ENCODE data around the gene TRAP1. TPM values are rescaled to one million over a fixed set of nuclear protein-coding genes. Genes with fewer than 3 reads are reported as not detected.
"Not testable (repeated sequence)": the region's sequence is repeated elsewhere in the genome, so short reads cannot be mapped to it uniquely, and the experiment has no call there.

Gene TRAP1
- total RNA-seq, 1 donor from 2014 or later, result 212 TPM

- H3K4me1 Mint-ChIP-seq (ENCODE audit: low read depth), result peaks cover 15% of the 10 kb centered on the region
- TF ChIP-seq CTCF (IDR thresholded peaks at IDR 0.05; ENCODE audit: unreplicated experiment), result no peak
- H3K27ac Mint-ChIP-seq, result no peak overlapping the region
- no peak for DNase-seq (ENCODE audit: low spot score, unreplicated experiment)
- no peak overlapping the region for H3K4me3 Mint-ChIP-seq (ENCODE audit: low read depth)
- H3K27me3 Mint-ChIP-seq, result no peaks in the 10 kb centered on the region
- H3K9me3 Mint-ChIP-seq (ENCODE audit: low read depth), result no peaks in the 10 kb centered on the region
- H3K36me3 Mint-ChIP-seq (ENCODE audit: insufficient read depth), result peaks cover 28% of the 10 kb centered on the region
These were observed 58.1 kb downstream of the TRAP1 start for GRCh38 chr16:3659251-3659650.

DNA sequence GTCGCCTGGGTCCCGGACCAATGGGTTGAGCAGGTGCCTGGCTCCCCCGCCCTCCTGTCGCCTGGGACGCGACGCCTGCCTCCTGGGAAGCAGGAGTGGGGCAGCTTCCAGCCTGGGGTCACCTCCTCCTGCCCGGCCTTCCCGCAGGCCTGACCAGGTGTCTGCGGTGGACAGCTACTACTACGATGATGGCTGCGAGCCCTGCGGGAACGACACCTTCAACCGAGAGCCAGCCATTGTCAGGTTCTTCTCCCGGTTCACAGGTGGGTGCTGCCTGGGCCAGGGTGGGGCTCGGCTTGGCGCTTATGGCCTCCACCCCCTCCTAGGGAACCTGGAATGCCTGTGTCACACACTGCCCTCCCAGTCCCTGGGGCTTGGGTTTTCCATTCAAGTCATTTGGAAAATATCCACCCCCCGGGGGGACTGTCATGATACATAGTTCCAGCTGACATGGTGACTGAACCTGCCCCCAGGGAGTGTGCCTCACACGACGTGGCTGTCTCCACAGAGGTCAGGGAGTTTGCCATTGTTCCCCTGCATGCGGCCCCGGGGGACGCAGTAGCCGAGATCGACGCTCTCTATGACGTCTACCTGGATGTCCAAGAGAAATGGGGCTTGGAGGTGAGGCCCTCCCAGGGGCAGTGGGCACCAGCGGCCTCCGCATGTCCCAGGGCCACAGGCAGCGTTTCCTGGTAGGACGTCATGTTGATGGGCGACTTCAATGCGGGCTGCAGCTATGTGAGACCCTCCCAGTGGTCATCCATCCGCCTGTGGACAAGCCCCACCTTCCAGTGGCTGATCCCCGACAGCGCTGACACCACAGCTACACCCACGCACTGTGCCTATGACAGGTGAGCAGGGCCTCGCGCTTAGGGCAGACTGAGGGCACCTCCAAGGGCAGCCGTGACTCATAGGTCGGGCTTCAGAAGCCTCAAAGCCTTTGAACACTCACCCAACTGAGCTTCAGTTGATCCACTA, 60.5 kb downstream of the TRAP1 start:
- no peaks in the 10 kb centered on the region for H3K27me3 Mint-ChIP-seq
- H3K9me3 Mint-ChIP-seq (ENCODE audit: low read depth), result no peaks in the 10 kb centered on the region
- peaks cover 17% of the 10 kb centered on the region for H3K4me1 Mint-ChIP-seq (ENCODE audit: low read depth)
- no peak for DNase-seq (ENCODE audit: low spot score, unreplicated experiment)
- H3K4me3 Mint-ChIP-seq (ENCODE audit: low read depth), result no peak overlapping the region
- H3K36me3 Mint-ChIP-seq (ENCODE audit: insufficient read depth), result peaks cover 26% of the 10 kb centered on the region
- H3K27ac Mint-ChIP-seq, result peak overlapping the region; percentile 83
- no peak for TF ChIP-seq CTCF (IDR thresholded peaks at IDR 0.05; ENCODE audit: unreplicated experiment)

GRCh38 chr16:3656160-3656490, 61.2 kb downstream of the TRAP1 start:
- Mint-ChIP-seq H3K27ac (peak overlapping the region; percentile 77), H3K36me3 (ENCODE audit: insufficient read depth) (peaks cover 26% of the 10 kb centered on the region), H3K4me1 (ENCODE audit: low read depth) (peaks cover 17% of the 10 kb centered on the region)
- H3K4me3 Mint-ChIP-seq (ENCODE audit: low read depth); H3K27me3 Mint-ChIP-seq; H3K9me3 Mint-ChIP-seq (ENCODE audit: low read depth); DNase-seq (ENCODE audit: low spot score, unreplicated experiment): not testable (repeated sequence)

DNA sequence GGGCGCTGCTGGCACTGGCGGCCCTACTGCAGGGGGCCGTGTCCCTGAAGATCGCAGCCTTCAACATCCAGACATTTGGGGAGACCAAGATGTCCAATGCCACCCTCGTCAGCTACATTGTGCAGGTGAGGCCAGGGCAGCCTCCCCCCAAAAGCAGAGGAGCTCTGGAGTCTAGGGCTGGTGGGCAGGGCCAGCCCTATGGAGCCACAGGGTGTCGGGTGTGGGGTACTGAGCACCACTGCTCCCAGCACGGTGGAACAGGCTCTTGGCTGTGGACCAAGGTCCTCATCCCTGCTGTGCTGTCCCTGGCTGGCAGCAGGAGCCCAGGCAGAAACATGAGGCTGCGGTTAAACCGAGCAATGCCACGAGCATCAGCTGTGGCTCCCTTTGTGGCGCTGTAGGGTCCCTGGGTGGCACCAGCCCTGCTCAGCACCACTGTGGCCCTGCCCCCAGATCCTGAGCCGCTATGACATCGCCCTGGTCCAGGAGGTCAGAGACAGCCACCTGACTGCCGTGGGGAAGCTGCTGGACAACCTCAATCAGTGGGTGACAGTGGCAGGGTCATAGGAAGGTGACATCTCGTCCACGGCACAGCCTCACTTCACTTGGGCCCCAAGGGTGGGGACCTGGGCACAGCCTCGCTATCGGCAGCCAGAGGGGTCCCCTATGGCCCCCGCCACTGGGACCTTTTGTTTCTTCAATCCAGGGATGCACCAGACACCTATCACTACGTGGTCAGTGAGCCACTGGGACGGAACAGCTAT, 61.7 kb downstream of the TRAP1 start:
- no peaks in the 10 kb centered on the region for H3K9me3 Mint-ChIP-seq (ENCODE audit: low read depth)
- TF ChIP-seq CTCF (IDR thresholded peaks at IDR 0.05; ENCODE audit: unreplicated experiment), result no peak
- peaks cover 17% of the 10 kb centered on the region for H3K4me1 Mint-ChIP-seq (ENCODE audit: low read depth)
- peak overlapping the region; percentile 97 for H3K27ac Mint-ChIP-seq
- no peak for DNase-seq (ENCODE audit: low spot score, unreplicated experiment)
- H3K27me3 Mint-ChIP-seq, result no peaks in the 10 kb centered on the region
- peaks cover 26% of the 10 kb centered on the region for H3K36me3 Mint-ChIP-seq (ENCODE audit: insufficient read depth)
- H3K4me3 Mint-ChIP-seq (ENCODE audit: low read depth), result peak overlapping the region; percentile 48

DNA sequence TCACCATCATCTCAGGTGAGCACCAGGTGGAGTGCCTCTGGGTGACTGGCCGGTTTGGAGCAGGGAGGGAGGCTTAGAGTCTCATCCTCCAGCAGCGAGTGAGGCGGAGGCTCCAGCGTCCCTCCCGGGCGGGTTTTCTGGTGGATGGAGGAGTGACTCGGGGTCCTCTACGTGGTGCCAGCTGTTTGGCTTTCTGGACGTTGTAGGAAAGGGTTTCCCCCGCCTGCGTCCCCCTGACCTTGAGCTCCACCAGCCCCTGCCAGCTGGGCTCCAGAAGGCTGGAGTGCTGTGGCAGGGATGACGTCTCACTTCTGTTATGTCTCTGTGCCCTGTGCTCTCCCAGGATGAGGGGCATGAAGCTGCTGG, 62.3 kb downstream of the TRAP1 start:
- Mint-ChIP-seq H3K27ac (peak overlapping the region; percentile 97), H3K4me1 (ENCODE audit: low read depth) (peaks cover 17% of the 10 kb centered on the region), H3K36me3 (ENCODE audit: insufficient read depth) (peaks cover 25% of the 10 kb centered on the region), H3K4me3 (ENCODE audit: low read depth) (peak overlapping the region; percentile 48), H3K9me3 (ENCODE audit: low read depth) (no peaks in the 10 kb centered on the region), H3K27me3 (no peaks in the 10 kb centered on the region)
- no peak for DNase-seq (ENCODE audit: low spot score, unreplicated experiment)
- no peak for TF ChIP-seq CTCF (IDR thresholded peaks at IDR 0.05; ENCODE audit: unreplicated experiment)
